A549 (cell line): Measurements from ENCODE around the gene SPACA6. TPM values are rescaled to one million over a fixed set of nuclear protein-coding genes. Genes with fewer than 3 reads are reported as not detected.

Source experiments
- ATAC-seq, 2 experiments: fragments of 200-7000 bp in 1 of 2; fragments of >200 bp in 1 of 2; cut with Nextera tagmentation in 1 of 2; cut with Tn5 transposase in 1 of 2; 3 replicates each; pipeline versions ENCODE4 v1.8.0 to v1.9.1; 2018 to 2020; ENCODE audit warnings: mild to moderate bottlenecking in 1 of 2, moderate library complexity in 1 of 2
- CTCF ChIA-PET: fragments of 300-600 bp; sonication (Branson Sonifier 250); formaldehyde crosslinking; extraction: SDS; loops from one replicate; lab custom pipeline; 2021; ENCODE audit warnings: antibody characterized with exemption, inconsistent platforms; lab: Yijun Ruan, JAX
- POLR2A ChIA-PET: fragments of 350-600 bp; formaldehyde crosslinking; extraction: SDS; loops from one replicate; lab custom pipeline; 2021; ENCODE audit warnings: antibody characterized with exemption, inconsistent platforms; lab: Yijun Ruan, JAX
- DNase-seq, 2 experiments: peaks; one replicate each; pipeline versions ENCODE4 v3.0.0 to v3.0.0-alpha.2; 2011 to 2016; ENCODE audit warnings: low read depth in 1 of 2, low spot score in 1 of 2
- FAIRE-seq: peaks from 2 replicates; lab custom pipeline; 2011; peaks lifted over from hg19 to GRCh38; lab: Jason Lieb, UNC
- H3K27ac ChIP-seq, 2 experiments: fragments of >200 bp; sonication (Bioruptor Twin); formaldehyde crosslinking; 3 replicates each; pipeline ENCODE4 v1.5.1; 2016 to 2017
- H3K4me1 ChIP-seq: fragments of >200 bp; sonication (Bioruptor Twin); formaldehyde crosslinking; 3 replicates; pipeline ENCODE4 v1.6.1; 2016
- H3K4me2 ChIP-seq: fragments of >200 bp; sonication (Bioruptor Twin); formaldehyde crosslinking; 3 replicates; pipeline ENCODE4 v1.6.1; 2016
- H3K4me3 ChIP-seq: fragments of >200 bp; sonication (Bioruptor Twin); formaldehyde crosslinking; 3 replicates; pipeline ENCODE4 v1.5.1; 2016
- H3K9me3 ChIP-seq: fragments of >200 bp; sonication (Bioruptor Twin); formaldehyde crosslinking; 3 replicates; pipeline ENCODE4 v1.6.1; 2016
- BCL3 ChIP-seq: fragments of >200 bp; sonication (Bioruptor Twin); formaldehyde crosslinking; IDR thresholded peaks from 3 replicates; pipeline ENCODE4 v1.6.1; 2016
- BHLHE40 ChIP-seq: IDR thresholded peaks from 2 replicates; pipeline ENCODE4 v1.6.1; 2012; ENCODE audit warnings: low read depth, low read length, inconsistent platforms
- CBX8 ChIP-seq: fragments of 200-600 bp; sonication (generic); IDR thresholded peaks from 2 replicates; pipeline ENCODE4 v1.6.1; 2016
- CTCF ChIP-seq: fragments of >200 bp; sonication (Bioruptor Twin); formaldehyde crosslinking; IDR thresholded peaks from 3 replicates; pipeline ENCODE4 v1.5.1; 2016
- EP300 ChIP-seq, 2 experiments: fragments of >200 bp; sonication (Bioruptor Twin); formaldehyde crosslinking; IDR thresholded peaks; 2 replicates in 1 of 2; 3 replicates in 1 of 2; pipeline ENCODE4 v1.6.1; 2016 to 2017
- FOXS1 ChIP-seq: fragments of 250-450 bp; sonication (Bioruptor Pico); IDR thresholded peaks from 2 replicates; pipeline ENCODE4 v1.5.0; 2020; ENCODE audit warnings: mild to moderate bottlenecking, moderate library complexity
- HOXB5 ChIP-seq: fragments of 250-450 bp; sonication (Bioruptor Pico); IDR thresholded peaks from 2 replicates; pipeline ENCODE4 v1.5.0; 2020; ENCODE audit warnings: mild to moderate bottlenecking, moderate library complexity
- MAX ChIP-seq: IDR thresholded peaks from 2 replicates; pipeline ENCODE4 v1.6.1; 2012
- POLR2A ChIP-seq: IDR thresholded peaks from 2 replicates; pipeline ENCODE4 v1.6.1; 2012; ENCODE audit warnings: mild to moderate bottlenecking, low read length
- RFX5 ChIP-seq: fragments of 450-650 bp; IDR thresholded peaks from 2 replicates; pipeline ENCODE4 v1.7.1; 2014; ENCODE audit warnings: antibody characterized with exemption, mild to moderate bottlenecking, moderate library complexity
- SMC3 ChIP-seq: fragments of >200 bp; sonication (Bioruptor Twin); formaldehyde crosslinking; IDR thresholded peaks from 3 replicates; pipeline ENCODE4 v1.6.1; 2018; ENCODE audit warnings: inconsistent platforms
- TFCP2L1 ChIP-seq: fragments of 250-450 bp; sonication (Bioruptor Pico); IDR thresholded peaks from 2 replicates; pipeline ENCODE4 v1.5.0; 2021; ENCODE audit warnings: mild to moderate bottlenecking
- TP53 ChIP-seq: fragments of 250-450 bp; sonication (Bioruptor Pico); IDR thresholded peaks from 2 replicates; pipeline ENCODE4 v1.5.0; 2021; ENCODE audit warnings: mild to moderate bottlenecking, moderate library complexity
- ZC3H11A ChIP-seq: fragments of 450-650 bp; IDR thresholded peaks from 2 replicates; pipeline ENCODE4 v1.6.1; 2014; ENCODE audit warnings: antibody characterized with exemption, mild to moderate bottlenecking
- ZNF302 ChIP-seq: fragments of 250-450 bp; sonication (Bioruptor Pico); IDR thresholded peaks from 2 replicates; pipeline ENCODE4 v1.9.0; 2021; ENCODE audit warnings: inconsistent platforms, mild to moderate bottlenecking, moderate library complexity
- whole genome bisulfite sequencing: methylation state at CpG from one replicate; pipeline ENCODE4 v1.1.6; 2017; ENCODE audit errors: missing lambda C conversion rate; 5-methylcytosine and 5-hydroxymethylcytosine counted together
- polyA plus RNA-seq, 4 experiments: library from polyadenylated mRNA; depleted of rRNA in 3 of 4; stranded (reverse); fragments of >200 nt; fragmentation: RNase III in 1 of 4; extraction: RNeasy Plus Mini Kit Qiagen cat#74134 plus additional on column Dnase treatment in 1 of 4; gene quantifications; 2 replicates in 3 of 4; 3 replicates in 1 of 4; pipeline ENCODE4 v1.2.3, GENCODE V29; 2011 to 2017
- TF ChIP-seq, protein P1 (sequence below): fragments of 150-350 bp; IDR thresholded peaks from 2 replicates; pipeline ENCODE4 v1.6.1; 2014; ENCODE audit warnings: low read depth, mild to moderate bottlenecking, low read length
- TF ChIP-seq, protein P2 (sequence below): fragments of 450-650 bp; IDR thresholded peaks from 2 replicates; pipeline ENCODE4 v1.6.1; 2014; ENCODE audit warnings: antibody characterized with exemption

SPACA6 gene
- polyA plus RNA-seq, 2 of the 4 experiments (the other 2 are of a cell fraction), result 9.5 to 36.4 TPM

DNA sequence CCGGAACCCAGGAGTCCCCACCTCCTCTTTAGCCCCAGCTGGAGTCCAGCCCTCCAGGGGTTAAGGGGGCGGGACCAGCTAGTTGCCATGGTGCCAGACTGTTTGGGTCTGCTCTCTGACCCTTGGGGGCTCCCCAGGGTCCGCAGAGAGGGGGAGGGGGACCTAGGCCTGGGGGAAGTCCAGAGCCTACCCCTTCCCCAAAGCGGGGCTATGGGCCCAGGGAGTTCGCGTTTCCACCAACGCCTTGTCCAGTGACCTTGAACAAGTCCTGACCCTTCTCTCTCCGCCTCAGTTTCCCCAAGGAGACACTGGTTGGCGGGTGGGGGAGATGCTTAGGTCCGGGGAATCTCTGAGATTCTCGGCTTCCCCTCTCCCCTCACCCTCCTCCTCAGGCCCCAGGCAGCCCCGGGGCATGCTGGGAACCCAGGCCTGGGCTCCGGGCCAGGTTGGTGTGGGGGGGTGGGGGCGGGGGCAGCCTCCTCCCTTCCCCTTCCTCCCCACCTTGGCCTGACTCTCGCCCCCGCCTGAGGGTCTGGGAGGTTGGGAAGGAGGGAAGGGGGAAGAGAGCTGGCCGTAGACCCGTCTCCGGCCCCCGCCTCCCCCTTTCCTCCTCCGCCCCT is 2.6 kb upstream of the SPACA6 start:
- TF ChIP-seq EP300 (IDR thresholded peaks at IDR 0.05) (peak in 1 of 2 experiments; percentile 21; a peak in 1 of 5 replicates), MAX (peak; percentile 52), ZC3H11A (no peak), BCL3 (0 out of 3 replicates have a peak, but pooled peaks have one; percentile 12), CBX8 (no peak), CTCF (no peak), POLR2A (peak; percentile 28), ZNF302 (CRISPR knock-in tag) (no peak), BHLHE40 (no peak), TP53 (CRISPR knock-in tag) (peak; percentile 71; the same call in 1 of the 2 replicates), HOXB5 (0 out of 2 replicates have a peak, but pooled peaks have one; percentile 18), TFCP2L1 (CRISPR knock-in tag) (peak; percentile 68; the same call in 1 of the 2 replicates), RFX5 (0 out of 2 replicates have a peak, but pooled peaks have one; percentile 37)
- TF ChIP-seq, protein P1, sequence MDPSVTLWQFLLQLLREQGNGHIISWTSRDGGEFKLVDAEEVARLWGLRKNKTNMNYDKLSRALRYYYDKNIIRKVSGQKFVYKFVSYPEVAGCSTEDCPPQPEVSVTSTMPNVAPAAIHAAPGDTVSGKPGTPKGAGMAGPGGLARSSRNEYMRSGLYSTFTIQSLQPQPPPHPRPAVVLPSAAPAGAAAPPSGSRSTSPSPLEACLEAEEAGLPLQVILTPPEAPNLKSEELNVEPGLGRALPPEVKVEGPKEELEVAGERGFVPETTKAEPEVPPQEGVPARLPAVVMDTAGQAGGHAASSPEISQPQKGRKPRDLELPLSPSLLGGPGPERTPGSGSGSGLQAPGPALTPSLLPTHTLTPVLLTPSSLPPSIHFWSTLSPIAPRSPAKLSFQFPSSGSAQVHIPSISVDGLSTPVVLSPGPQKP, result no peak
- TF ChIP-seq, protein P2, sequence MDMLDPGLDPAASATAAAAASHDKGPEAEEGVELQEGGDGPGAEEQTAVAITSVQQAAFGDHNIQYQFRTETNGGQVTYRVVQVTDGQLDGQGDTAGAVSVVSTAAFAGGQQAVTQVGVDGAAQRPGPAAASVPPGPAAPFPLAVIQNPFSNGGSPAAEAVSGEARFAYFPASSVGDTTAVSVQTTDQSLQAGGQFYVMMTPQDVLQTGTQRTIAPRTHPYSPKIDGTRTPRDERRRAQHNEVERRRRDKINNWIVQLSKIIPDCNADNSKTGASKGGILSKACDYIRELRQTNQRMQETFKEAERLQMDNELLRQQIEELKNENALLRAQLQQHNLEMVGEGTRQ, result 0 out of 2 replicates have a peak, but pooled peaks have one; percentile 15
- peak; percentile 32 for FAIRE-seq
- WGBS, result under 1% methylated on average over 11 of the region's 21 CpGs
- ATAC-seq, result peak; percentile 14 to 61; a peak in 5 of 6 replicates
- ChIA-PET POLR2A (interaction anchor here (3.7 kb wide), 1 partner anchor 13 kb away, joined by 29 read pairs; no protein-coding TSS in a partner anchor), CTCF (interaction anchor here (0.6 to 3.2 kb wide), 2 partner anchors 13 to 292 kb away, joined by 3 to 28 read pairs; no protein-coding TSS in a partner anchor)
- H3K4me3 ChIP-seq, result peak overlapping the region; percentile 77
- H3K4me2 ChIP-seq, result peak overlapping the region; percentile 99
- peak overlapping the region; percentile 95 to 100 for H3K27ac ChIP-seq
- peak; percentile 91 to 92 for DNase-seq
- peaks cover 52% of the 10 kb centered on the region for H3K4me1 ChIP-seq
- 0 out of 3 replicates have a peak, but pooled peaks cover under 1% of the 10 kb centered on the region for H3K9me3 ChIP-seq

DNA sequence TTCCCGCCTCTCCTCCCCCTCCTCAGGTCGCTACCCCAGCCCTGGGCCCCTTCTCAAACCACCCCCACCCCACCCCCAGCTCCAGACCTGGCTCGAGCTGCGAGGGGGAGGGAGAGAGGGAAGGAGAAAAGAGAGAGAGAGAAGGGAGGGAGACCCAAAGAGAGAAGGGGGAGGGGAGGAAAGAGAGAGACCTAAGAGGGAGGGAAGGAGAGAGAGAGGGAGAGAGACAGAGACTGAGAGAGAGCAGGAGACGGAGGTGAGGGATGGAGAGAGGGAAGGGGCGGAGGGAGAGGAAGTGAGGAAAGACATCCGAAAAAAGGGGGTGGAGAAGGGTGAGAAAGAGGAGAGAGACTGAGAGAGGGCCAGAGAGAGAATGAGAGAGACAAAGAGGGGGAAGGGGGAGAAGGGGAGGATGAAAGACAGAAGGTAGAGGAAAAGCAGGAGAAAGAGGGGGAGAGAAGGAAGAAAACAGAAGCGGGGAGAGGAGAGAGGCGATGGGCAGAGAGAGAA is 2.0 kb upstream of the SPACA6 start:
- POLR2A ChIA-PET, result interaction anchor here (3.7 kb wide), 1 partner anchor 12 kb away, joined by 29 read pairs; no protein-coding TSS in a partner anchor
- ATAC-seq, result peak in 1 of 2 experiments; percentile 3; a peak in 3 of 6 replicates

More for the DNA sequence above, 2.0 kb upstream of the SPACA6 start:
- H3K4me3 ChIP-seq, result peak overlapping the region; percentile 77
- CTCF ChIA-PET, result interaction anchor here (0.6 to 2.9 kb wide), 2 partner anchors 13 to 292 kb away, joined by 3 to 10 read pairs; no protein-coding TSS in a partner anchor
- WGBS, result 12% methylated on average over 8 of the region's 9 CpGs
- FAIRE-seq (no peak), DNase-seq (peak in 1 of 2 experiments; percentile 81)
- TF ChIP-seq FOXS1 (CRISPR knock-in tag) (no peak), SMC3 (0 out of 3 replicates have a peak, but pooled peaks have one; percentile 3)
- H3K9me3 ChIP-seq, result no peaks in the 10 kb centered on the region
- peaks cover 50% of the 10 kb centered on the region for H3K4me1 ChIP-seq
- H3K27ac ChIP-seq, result peak overlapping the region; percentile 95 to 100
- peak overlapping the region; percentile 99 for H3K4me2 ChIP-seq
